IMR-90 (cell line): ENCODE measurements around the gene PARP2.

ENCODE experiments used
- CHD1 ChIP-seq: IDR thresholded peaks from 2 replicates; pipeline ENCODE4 v1.6.1; 2012; ENCODE audit warnings: low read depth, low read length, improper control_type of control experiment
- CTCF ChIP-seq: conservative IDR thresholded peaks from 2 replicates; pipeline ENCODE4 v1.5.1; 2012; ENCODE audit warnings: mild to moderate bottlenecking, low read depth, low read length, improper control_type of control experiment
- FOS ChIP-seq: fragments of 150-350 bp; IDR thresholded peaks from 2 replicates; pipeline ENCODE4 v1.6.1; 2016; ENCODE audit warnings: low read depth, low read length
- MAFK ChIP-seq: IDR thresholded peaks from 2 replicates; pipeline ENCODE4 v1.6.1; 2012; ENCODE audit warnings: low read depth, low read length, improper control_type of control experiment
- POLR2A ChIP-seq: IDR thresholded peaks from 2 replicates; pipeline ENCODE4 v1.6.1; 2012; ENCODE audit warnings: mild to moderate bottlenecking, low read depth, low read length
- RAD21 ChIP-seq: IDR thresholded peaks from 2 replicates; pipeline ENCODE4 v1.6.1; 2012; ENCODE audit warnings: low read length, improper control_type of control experiment
- RFX5 ChIP-seq: IDR thresholded peaks from 2 replicates; pipeline ENCODE4 v1.8.0; 2012; ENCODE audit warnings: low read depth, mild to moderate bottlenecking, low read length, moderate library complexity
- SMC3 ChIP-seq: fragments of 150-350 bp; IDR thresholded peaks from 2 replicates; pipeline ENCODE4 v1.6.1; 2016; ENCODE audit warnings: low read depth, mild to moderate bottlenecking, antibody characterized with exemption, low read length, moderate library complexity
- USF2 ChIP-seq: fragments of 150-350 bp; IDR thresholded peaks from 2 replicates; pipeline ENCODE4 v1.6.1; 2017; ENCODE audit warnings: mild to moderate bottlenecking, antibody characterized with exemption, low read length, low read depth

DNA sequence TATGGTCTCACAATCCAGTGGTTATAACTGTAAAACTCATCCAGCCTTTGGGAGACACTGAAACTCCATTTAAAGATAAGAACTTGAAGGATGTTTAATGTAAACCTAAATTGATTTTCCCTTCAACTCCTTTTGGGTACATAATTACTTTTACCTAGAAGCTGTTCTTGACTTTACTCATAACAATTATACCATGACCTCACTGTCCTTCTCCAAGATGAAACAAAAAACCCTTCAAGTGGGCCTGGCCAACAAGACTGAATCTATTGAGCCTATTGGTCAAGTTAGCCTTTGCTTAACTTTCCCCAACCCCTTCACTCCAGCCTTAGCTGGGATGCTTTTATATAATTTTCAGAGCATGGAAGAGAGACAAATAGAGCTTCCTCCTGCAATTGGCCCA, 22.5 kb downstream of the PARP2 start:
- TF ChIP-seq POLR2A (no peak), CTCF (no peak), CHD1 (no peak), SMC3 (no peak), USF2 (no peak), RAD21 (no peak), MAFK (no peak), FOS (no peak), RFX5 (no peak)
